C4-2B (cell line): ENCODE measurements around the gene PDGFC.

Experiments used
- ZFX ChIP-seq: fragments of 450-650 bp; IDR thresholded peaks from 2 replicates; pipeline ENCODE4 v1.6.1; 2017
- TF ChIP-seq, protein P1 (sequence below): fragments of 450-650 bp; conservative IDR thresholded peaks from 2 replicates; pipeline ENCODE4 v1.5.1; 2017; ENCODE audit warnings: mild to moderate bottlenecking

DNA sequence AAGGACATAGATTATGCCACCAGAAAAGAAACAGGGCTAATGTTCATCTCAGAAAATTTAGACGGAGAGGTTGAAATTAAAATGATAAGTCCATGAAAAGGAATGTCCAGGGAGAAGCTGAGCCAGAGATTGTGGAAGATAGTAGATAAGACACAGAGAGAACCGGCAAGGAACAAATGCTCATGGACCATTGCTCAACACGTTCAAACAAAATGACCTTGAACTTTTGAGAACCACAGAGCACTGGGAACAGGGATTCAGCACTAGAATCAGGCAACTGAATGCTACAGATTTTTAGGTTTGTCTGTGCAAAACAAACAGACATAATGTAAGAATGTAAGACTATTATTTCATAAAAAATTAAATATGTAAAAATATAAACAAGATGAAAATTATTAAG lies 206.3 kb downstream of the PDGFC start:
- TF ChIP-seq, protein P1, sequence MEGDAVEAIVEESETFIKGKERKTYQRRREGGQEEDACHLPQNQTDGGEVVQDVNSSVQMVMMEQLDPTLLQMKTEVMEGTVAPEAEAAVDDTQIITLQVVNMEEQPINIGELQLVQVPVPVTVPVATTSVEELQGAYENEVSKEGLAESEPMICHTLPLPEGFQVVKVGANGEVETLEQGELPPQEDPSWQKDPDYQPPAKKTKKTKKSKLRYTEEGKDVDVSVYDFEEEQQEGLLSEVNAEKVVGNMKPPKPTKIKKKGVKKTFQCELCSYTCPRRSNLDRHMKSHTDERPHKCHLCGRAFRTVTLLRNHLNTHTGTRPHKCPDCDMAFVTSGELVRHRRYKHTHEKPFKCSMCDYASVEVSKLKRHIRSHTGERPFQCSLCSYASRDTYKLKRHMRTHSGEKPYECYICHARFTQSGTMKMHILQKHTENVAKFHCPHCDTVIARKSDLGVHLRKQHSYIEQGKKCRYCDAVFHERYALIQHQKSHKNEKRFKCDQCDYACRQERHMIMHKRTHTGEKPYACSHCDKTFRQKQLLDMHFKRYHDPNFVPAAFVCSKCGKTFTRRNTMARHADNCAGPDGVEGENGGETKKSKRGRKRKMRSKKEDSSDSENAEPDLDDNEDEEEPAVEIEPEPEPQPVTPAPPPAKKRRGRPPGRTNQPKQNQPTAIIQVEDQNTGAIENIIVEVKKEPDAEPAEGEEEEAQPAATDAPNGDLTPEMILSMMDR: no peak
- no peak for TF ChIP-seq ZFX
